ENCODE data around the gene ARID5A.

- TF ChIP-seq FOXK2 (IDR thresholded peaks at IDR 0.05) (no peak), TARDBP (IDR thresholded peaks at IDR 0.05) (no peak), FOXA1 (IDR thresholded peaks at IDR 0.05) (no peak), SP1 (IDR thresholded peaks at IDR 0.05) (no peak), ARNT (IDR thresholded peaks at IDR 0.05) (no peak), FOXM1 (IDR thresholded peaks at IDR 0.05; ENCODE audit: borderline replicate concordance) (no peak), ZNF384 (IDR thresholded peaks at IDR 0.05) (no peak), SUZ12 (IDR thresholded peaks at IDR 0.05) (no peak)
Observed at GRCh38 chr2:96509114-96509846, 27.3 kb upstream of the ARID5A start.

All from HEK293T (cell line).